Panc1 (cell line): ENCODE results near the gene RAD9A. TPM values are rescaled to one million over a fixed set of nuclear protein-coding genes. Genes with fewer than 3 reads are reported as not detected.

Experiments
- ATAC-seq: fragments of 200-7000 bp; cut with Tn5 transposase; 2 replicates; pipeline ENCODE4 v1.9.1; 2020; ENCODE audit warnings: mild to moderate bottlenecking, moderate library complexity
- BruUV-seq: library from RNA; stranded (reverse); fragments of 400-500 nt; replicated peaks from 2 replicates; lab custom pipeline; 2021; lab: Mats Ljungman, UMichigan
- CTCF ChIA-PET: fragments of 300-600 bp; sonication (Branson Sonifier 250); formaldehyde crosslinking; loops from one replicate; lab custom pipeline; 2022; ENCODE audit warnings: antibody characterized with exemption; lab: Charles Lee
- POLR2A ChIA-PET: fragments of 300-600 bp; sonication (Branson Sonifier 250); formaldehyde crosslinking; loops from one replicate; lab custom pipeline; 2022; ENCODE audit warnings: antibody characterized with exemption; lab: Charles Lee
- DNase-seq: peaks from one replicate; pipeline ENCODE4 v3.0.0-alpha.2; 2010; ENCODE audit warnings: low read depth, low spot score
- H3K27ac ChIP-seq: 2 replicates; pipeline ENCODE4 v1.5.1; 2011; ENCODE audit warnings: mild to moderate bottlenecking, low read length, inconsistent platforms
- H3K27me3 ChIP-seq: fragments of 200-500 bp; sonication (Bioruptor generic); 2 replicates; pipeline ENCODE4 v1.6.0; 2014; ENCODE audit warnings: low read length, inconsistent platforms; ENCODE audit not compliant: control insufficient read depth, insufficient read depth
- H3K36me3 ChIP-seq: fragments of 200-500 bp; sonication (Bioruptor generic); 2 replicates; pipeline ENCODE4 v1.5.1; 2014; ENCODE audit warnings: inconsistent platforms, mild to moderate bottlenecking, low read length, moderate library complexity; ENCODE audit not compliant: control insufficient read depth, insufficient read depth
- H3K4me1 ChIP-seq: 2 replicates; pipeline ENCODE4 v1.5.1; 2011; ENCODE audit warnings: inconsistent platforms, mild to moderate bottlenecking, low read length, moderate library complexity; ENCODE audit not compliant: control insufficient read depth, insufficient read depth
- H3K4me3 ChIP-seq, 2 experiments: 2 replicates each; pipeline ENCODE4 v1.5.1; 2011 to 2012; ENCODE audit warnings: low read depth in 2 of 2, low read length in 2 of 2, mild to moderate bottlenecking in 2 of 2, inconsistent platforms in 1 of 2, moderate library complexity in 1 of 2
- H3K9me3 ChIP-seq: fragments of 200-500 bp; sonication (Bioruptor generic); 2 replicates; pipeline ENCODE4 v1.5.1; 2014; ENCODE audit warnings: low read depth, mild to moderate bottlenecking, inconsistent platforms, low read length, moderate library complexity; ENCODE audit not compliant: control insufficient read depth, insufficient read depth
- POLR2AphosphoS5 ChIP-seq: IDR thresholded peaks from 2 replicates; pipeline ENCODE4 v1.6.1; 2012; ENCODE audit warnings: mild to moderate bottlenecking, low read depth, low read length, moderate library complexity
- SIN3A ChIP-seq: IDR thresholded peaks from 2 replicates; pipeline ENCODE4 v1.6.1; 2012; ENCODE audit warnings: low read depth, mild to moderate bottlenecking, low read length, moderate library complexity, borderline replicate concordance; ENCODE audit not compliant: insufficient read depth
- TCF7L2 ChIP-seq: IDR thresholded peaks from 2 replicates; pipeline ENCODE4 v1.6.1; 2011; ENCODE audit warnings: mild to moderate bottlenecking, low read depth, low read length, inconsistent platforms
- in situ Hi-C: cut with HindIII; loops from 2 replicates; pipeline ENCODE4 v1.10.0; 2016; ENCODE audit warnings: low sequenced_read_pairs, low pct_unique_long_range_greater_than_20kb
- intact Hi-C: fragments of 100-400 bp; cut with micrococcal nuclease; formaldehyde crosslinking; loops from one replicate; pipeline ENCODE4 v1.10.0; 2022; ENCODE audit not compliant: unreplicated experiment
- total RNA-seq: library from RNA; stranded (reverse); gene quantifications from one replicate; pipeline ENCODE4 v1.2.1, GENCODE V29; 2021; ENCODE audit not compliant: unreplicated experiment
- TF ChIP-seq, protein P1 (sequence below), 2 experiments: IDR thresholded peaks; 2 replicates each; pipeline ENCODE4 v1.6.1; 2011 to 2012; ENCODE audit warnings: low read depth in 2 of 2, control low read depth in 1 of 2, low read length in 1 of 2, mild to moderate bottlenecking in 1 of 2, moderate library complexity in 1 of 2; ENCODE audit not compliant: insufficient read depth in 1 of 2
- TF ChIP-seq, protein P2 (sequence below): fragments of 450-650 bp; IDR thresholded peaks from 2 replicates; pipeline ENCODE4 v1.5.1; 2017; ENCODE audit warnings: mild to moderate bottlenecking

RAD9A gene
- total RNA-seq, 1 experiment from 2014 or later: 33.1 TPM

DNA sequence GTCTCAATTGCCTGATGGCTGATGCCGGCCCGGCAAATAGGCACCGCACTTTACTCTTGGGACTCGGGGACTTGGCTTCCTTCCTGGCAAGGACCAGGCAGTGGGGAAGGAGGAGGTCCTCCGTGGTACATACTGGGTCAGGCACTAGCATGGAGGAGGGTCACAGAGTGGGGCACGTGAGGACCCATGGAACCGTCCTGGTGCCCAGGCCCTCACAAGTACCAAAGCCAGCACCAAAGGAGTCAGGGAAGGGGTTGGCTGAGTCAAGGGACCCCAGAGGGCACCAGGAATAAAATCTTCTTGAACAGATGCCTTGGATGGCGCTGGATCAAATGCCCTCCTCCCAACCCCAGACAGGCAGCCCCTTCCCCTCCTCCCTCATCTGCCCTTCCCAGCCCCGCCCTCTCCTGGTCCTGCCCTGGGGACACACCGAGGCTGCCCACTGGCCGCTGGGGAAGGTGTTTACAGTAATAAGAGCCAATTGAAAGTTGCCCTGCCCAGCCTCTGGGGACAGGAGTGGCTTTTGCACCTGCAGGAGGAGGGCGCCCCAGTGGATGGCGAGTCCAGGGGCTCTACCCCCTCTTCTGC is 18.1 kb downstream of the RAD9A start:
- DNase-seq: no peak

DNA sequence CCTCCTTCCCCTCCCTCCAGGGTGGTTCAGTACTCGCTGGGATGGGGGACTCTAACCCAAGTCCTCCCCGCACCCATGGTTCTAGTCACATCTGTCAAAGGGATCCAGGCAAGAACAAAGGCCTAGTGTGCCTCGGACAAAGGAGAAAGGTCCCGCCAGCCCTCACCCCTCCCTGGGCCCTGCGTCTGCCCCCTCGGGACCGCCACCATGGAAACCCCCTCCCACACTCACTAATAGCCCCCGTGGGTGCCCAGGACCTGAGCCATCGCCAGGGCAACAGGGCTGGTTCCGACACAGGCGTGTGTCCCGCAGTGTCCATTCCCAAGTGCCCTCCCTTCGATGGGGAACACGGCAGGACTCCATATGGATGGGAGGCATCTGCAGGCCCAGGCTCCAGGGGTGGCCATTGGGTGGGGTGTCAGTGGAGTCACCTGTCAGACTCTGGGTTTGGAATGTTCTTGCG is 18.6 kb downstream of the RAD9A start:
- Histone ChIP-seq H3K4me3 (no peak overlapping the region), H3K27me3 (no peaks in the 10 kb centered on the region), H3K9me3 (no peaks in the 10 kb centered on the region), H3K4me1 (peaks cover 18% of the 10 kb centered on the region), H3K36me3 (no peaks in the 10 kb centered on the region), H3K27ac (no peak overlapping the region)
- POLR2A ChIA-PET: no interaction called here
- BruUV-seq: no TSS peak
- CTCF ChIA-PET: interaction anchor here (2.1 kb wide), 1 partner anchor 9 kb away, joined by 9 read pairs; the partner anchor contains the start of gene PPP1CA
- no peak for DNase-seq
- no peak for ATAC-seq
- in situ Hi-C loops (no loop called here), intact Hi-C loops (loop anchor here (5.0 kb wide), 1 partner anchor 97 kb away; the partner anchor contains the start of genes CDK2AP2 and PITPNM1)
- TF ChIP-seq, protein P1, sequence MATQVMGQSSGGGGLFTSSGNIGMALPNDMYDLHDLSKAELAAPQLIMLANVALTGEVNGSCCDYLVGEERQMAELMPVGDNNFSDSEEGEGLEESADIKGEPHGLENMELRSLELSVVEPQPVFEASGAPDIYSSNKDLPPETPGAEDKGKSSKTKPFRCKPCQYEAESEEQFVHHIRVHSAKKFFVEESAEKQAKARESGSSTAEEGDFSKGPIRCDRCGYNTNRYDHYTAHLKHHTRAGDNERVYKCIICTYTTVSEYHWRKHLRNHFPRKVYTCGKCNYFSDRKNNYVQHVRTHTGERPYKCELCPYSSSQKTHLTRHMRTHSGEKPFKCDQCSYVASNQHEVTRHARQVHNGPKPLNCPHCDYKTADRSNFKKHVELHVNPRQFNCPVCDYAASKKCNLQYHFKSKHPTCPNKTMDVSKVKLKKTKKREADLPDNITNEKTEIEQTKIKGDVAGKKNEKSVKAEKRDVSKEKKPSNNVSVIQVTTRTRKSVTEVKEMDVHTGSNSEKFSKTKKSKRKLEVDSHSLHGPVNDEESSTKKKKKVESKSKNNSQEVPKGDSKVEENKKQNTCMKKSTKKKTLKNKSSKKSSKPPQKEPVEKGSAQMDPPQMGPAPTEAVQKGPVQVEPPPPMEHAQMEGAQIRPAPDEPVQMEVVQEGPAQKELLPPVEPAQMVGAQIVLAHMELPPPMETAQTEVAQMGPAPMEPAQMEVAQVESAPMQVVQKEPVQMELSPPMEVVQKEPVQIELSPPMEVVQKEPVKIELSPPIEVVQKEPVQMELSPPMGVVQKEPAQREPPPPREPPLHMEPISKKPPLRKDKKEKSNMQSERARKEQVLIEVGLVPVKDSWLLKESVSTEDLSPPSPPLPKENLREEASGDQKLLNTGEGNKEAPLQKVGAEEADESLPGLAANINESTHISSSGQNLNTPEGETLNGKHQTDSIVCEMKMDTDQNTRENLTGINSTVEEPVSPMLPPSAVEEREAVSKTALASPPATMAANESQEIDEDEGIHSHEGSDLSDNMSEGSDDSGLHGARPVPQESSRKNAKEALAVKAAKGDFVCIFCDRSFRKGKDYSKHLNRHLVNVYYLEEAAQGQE (IDR thresholded peaks at IDR 0.05; ENCODE audit: insufficient read depth in 1 of 2, low read depth in 2 of 2, low read length in 1 of 2): 0 out of 4 replicates have a peak, but pooled peaks of 1 of the 2 experiments have one; percentile 13
- no peak for TF ChIP-seq POLR2AphosphoS5

More for the DNA sequence above, 18.1 kb downstream of the RAD9A start:
- ChIA-PET POLR2A (no interaction called here), CTCF (no interaction called here)
- H3K27me3 ChIP-seq: no peaks in the 10 kb centered on the region
- no peaks in the 10 kb centered on the region for H3K9me3 ChIP-seq
- H3K27ac ChIP-seq: no peak overlapping the region
- H3K36me3 ChIP-seq: no peaks in the 10 kb centered on the region
- in situ Hi-C loops (no loop called here), intact Hi-C loops (loop anchor here (5.0 kb wide), 1 partner anchor 97 kb away; the partner anchor contains the start of genes CDK2AP2 and PITPNM1)
- H3K4me1 ChIP-seq: peaks cover 15% of the 10 kb centered on the region
- no peak for ATAC-seq
- H3K4me3 ChIP-seq: no peak overlapping the region
- TF ChIP-seq TCF7L2 (no peak), POLR2AphosphoS5 (no peak), SIN3A (no peak)
- TF ChIP-seq, protein P2, sequence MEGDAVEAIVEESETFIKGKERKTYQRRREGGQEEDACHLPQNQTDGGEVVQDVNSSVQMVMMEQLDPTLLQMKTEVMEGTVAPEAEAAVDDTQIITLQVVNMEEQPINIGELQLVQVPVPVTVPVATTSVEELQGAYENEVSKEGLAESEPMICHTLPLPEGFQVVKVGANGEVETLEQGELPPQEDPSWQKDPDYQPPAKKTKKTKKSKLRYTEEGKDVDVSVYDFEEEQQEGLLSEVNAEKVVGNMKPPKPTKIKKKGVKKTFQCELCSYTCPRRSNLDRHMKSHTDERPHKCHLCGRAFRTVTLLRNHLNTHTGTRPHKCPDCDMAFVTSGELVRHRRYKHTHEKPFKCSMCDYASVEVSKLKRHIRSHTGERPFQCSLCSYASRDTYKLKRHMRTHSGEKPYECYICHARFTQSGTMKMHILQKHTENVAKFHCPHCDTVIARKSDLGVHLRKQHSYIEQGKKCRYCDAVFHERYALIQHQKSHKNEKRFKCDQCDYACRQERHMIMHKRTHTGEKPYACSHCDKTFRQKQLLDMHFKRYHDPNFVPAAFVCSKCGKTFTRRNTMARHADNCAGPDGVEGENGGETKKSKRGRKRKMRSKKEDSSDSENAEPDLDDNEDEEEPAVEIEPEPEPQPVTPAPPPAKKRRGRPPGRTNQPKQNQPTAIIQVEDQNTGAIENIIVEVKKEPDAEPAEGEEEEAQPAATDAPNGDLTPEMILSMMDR: no peak
- TF ChIP-seq, protein P1 (IDR thresholded peaks at IDR 0.05; ENCODE audit: insufficient read depth in 1 of 2, low read depth in 2 of 2, low read length in 1 of 2): no peak
- BruUV-seq: no TSS peak
